Breast epithelium (tissue), 4 donors: ENCODE measurements around the gene FAM184B. TPM values are rescaled to one million over a fixed set of nuclear protein-coding genes. Genes with fewer than 3 reads are reported as not detected.

ENCODE experiments used
- DNase-seq, 2 donors: peaks; one replicate each; pipeline ENCODE4 v3.0.0-alpha.2; 2019; ENCODE audit warnings: low spot score in 2 of 2
- H3K27ac ChIP-seq, 2 donors: fragments of 200-600 bp; sonication (generic) in 1 of 2; one replicate each; pipeline ENCODE4 v1.5.1; 2016 to 2019; ENCODE audit warnings: mild to moderate bottlenecking in 1 of 2
- H3K27me3 ChIP-seq, 2 donors: fragments of 200-600 bp; sonication (generic) in 1 of 2; one replicate each; pipeline versions ENCODE4 v1.5.1 to v1.6.0; 2017 to 2019; ENCODE audit warnings: control low read depth in 1 of 2, mild to moderate bottlenecking in 1 of 2
- H3K36me3 ChIP-seq: fragments of 200-600 bp; one replicate; pipeline ENCODE4 v1.5.1; 2019
- H3K4me1 ChIP-seq, 2 donors: fragments of 200-600 bp; sonication (generic); one replicate each; pipeline ENCODE4 v1.5.1; 2016 to 2019; ENCODE audit warnings: control low read depth in 1 of 2
- H3K4me3 ChIP-seq, 3 donors: fragments of 200-600 bp; sonication (generic); 1 replicate in 2 of 3; 2 replicates in 1 of 3; pipeline ENCODE4 v1.5.1; 2016 to 2019; ENCODE audit warnings: mild to moderate bottlenecking in 3 of 3, moderate library complexity in 2 of 3
- H3K9me3 ChIP-seq, 2 donors: fragments of 200-600 bp; sonication (generic) in 1 of 2; one replicate each; pipeline ENCODE4 v1.5.1; 2016 to 2019; ENCODE audit warnings: control low read depth in 1 of 2
- CTCF ChIP-seq, 3 donors: fragments of 450-650 bp; IDR thresholded peaks; one replicate each; pipeline ENCODE4 v1.5.1; 2016 to 2017; ENCODE audit warnings: antibody characterized with exemption in 3 of 3, mild to moderate bottlenecking in 3 of 3, moderate library complexity in 3 of 3
- POLR2A ChIP-seq: fragments of 450-650 bp; IDR thresholded peaks from one replicate; pipeline ENCODE4 v1.6.1; 2016; ENCODE audit warnings: antibody characterized with exemption, mild to moderate bottlenecking, moderate library complexity
- POLR2AphosphoS5 ChIP-seq, 3 donors: sonication (generic); formaldehyde crosslinking; IDR thresholded peaks; one replicate each; pipeline ENCODE4 v1.6.1; 2017; ENCODE audit warnings: antibody characterized with exemption in 3 of 3
- intact Hi-C: fragments of 100-400 bp; cut with DNase I; formaldehyde crosslinking; loops from one replicate; pipeline ENCODE4 v1.15.1; 2023; ENCODE audit warnings: low total_unique reads
- total RNA-seq, 3 donors: library from RNA; depleted of rRNA; stranded (reverse); fragments of >200 nt; gene quantifications; one replicate each; pipeline ENCODE4 v1.1.0, GENCODE V29; 2016

The FAM184B gene
- total RNA-seq, 3 donors from 2014 or later: 0.33 to 0.59 TPM; not detected in 1

GRCh38 chr4:17636341-17636695, 145.1 kb downstream of the FAM184B start:
- TF ChIP-seq POLR2A: no peak
- no peak for TF ChIP-seq POLR2AphosphoS5 (IDR thresholded peaks at IDR 0.05)
- TF ChIP-seq CTCF (IDR thresholded peaks at IDR 0.05): no peak
- Histone ChIP-seq H3K4me1 (no peaks in the 10 kb centered on the region), H3K4me3 (no peak overlapping the region), H3K36me3 (no peaks in the 10 kb centered on the region), H3K27ac (no peak overlapping the region), H3K9me3 (no peaks in the 10 kb centered on the region), H3K27me3 (no peaks in the 10 kb centered on the region)
- intact Hi-C loops: no loop called here
- no peak for DNase-seq

- no peaks in the 10 kb centered on the region for H3K4me1 ChIP-seq
- no peaks in the 10 kb centered on the region for H3K27me3 ChIP-seq
- no peak for DNase-seq
- H3K9me3 ChIP-seq: no peaks in the 10 kb centered on the region
- no peak overlapping the region for H3K4me3 ChIP-seq
- intact Hi-C loops: no loop called here
- TF ChIP-seq CTCF (IDR thresholded peaks at IDR 0.05) (no peak), POLR2AphosphoS5 (IDR thresholded peaks at IDR 0.05) (no peak), POLR2A (no peak)
- H3K36me3 ChIP-seq: no peaks in the 10 kb centered on the region
- H3K27ac ChIP-seq: no peak overlapping the region
These were observed 146.4 kb downstream of the FAM184B start for GRCh38 chr4:17635056-17635455.

DNA sequence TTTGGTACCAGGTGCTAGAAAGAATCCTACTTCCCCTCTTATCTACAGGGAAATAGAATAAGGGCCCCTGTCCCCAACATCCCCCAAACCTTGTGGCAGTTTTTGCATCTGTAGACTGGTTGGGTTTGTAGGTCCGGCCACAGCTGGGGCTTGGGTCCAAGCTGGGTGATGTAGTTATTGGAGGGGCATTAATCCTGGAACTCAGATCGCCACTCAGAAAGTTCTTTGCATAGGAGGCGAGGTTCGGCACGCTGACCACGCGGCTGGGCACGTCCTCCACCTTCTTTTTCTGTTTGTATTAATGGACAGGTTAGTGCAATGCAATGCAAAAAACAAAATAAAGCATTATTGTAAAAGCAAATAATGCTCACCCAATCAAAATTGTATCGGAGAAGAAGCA, 147.8 kb downstream of the FAM184B start:
- Histone ChIP-seq H3K36me3 (no peaks in the 10 kb centered on the region), H3K27me3 (no peaks in the 10 kb centered on the region), H3K4me3 (no peak overlapping the region), H3K27ac (no peak overlapping the region), H3K9me3 (no peaks in the 10 kb centered on the region), H3K4me1 (no peaks in the 10 kb centered on the region)
- intact Hi-C loops: no loop called here
- no peak for DNase-seq
- TF ChIP-seq POLR2A (no peak), CTCF (IDR thresholded peaks at IDR 0.05) (no peak), POLR2AphosphoS5 (IDR thresholded peaks at IDR 0.05) (no peak)

- no peaks in the 10 kb centered on the region for H3K9me3 ChIP-seq
- no peak overlapping the region for H3K4me3 ChIP-seq
- no peaks in the 10 kb centered on the region for H3K27me3 ChIP-seq
- H3K36me3 ChIP-seq: peaks cover 4% of the 10 kb centered on the region
- H3K4me1 ChIP-seq: no peaks in the 10 kb centered on the region
- intact Hi-C loops: no loop called here
- DNase-seq: no peak
- TF ChIP-seq POLR2A: no peak
- TF ChIP-seq POLR2AphosphoS5 (IDR thresholded peaks at IDR 0.05): no peak
- no peak for TF ChIP-seq CTCF (IDR thresholded peaks at IDR 0.05)
- H3K27ac ChIP-seq: no peak overlapping the region
These were observed 151.2 kb downstream of the FAM184B start for GRCh38 chr4:17630228-17630627.

GRCh38 chr4:17624821-17625220, 156.6 kb downstream of the FAM184B start:
- Histone ChIP-seq H3K4me3 (no peak overlapping the region), H3K4me1 (no peaks in the 10 kb centered on the region), H3K27ac (no peak overlapping the region), H3K27me3 (no peaks in the 10 kb centered on the region), H3K9me3 (no peaks in the 10 kb centered on the region), H3K36me3 (peaks cover 4% of the 10 kb centered on the region)
- TF ChIP-seq POLR2AphosphoS5 (IDR thresholded peaks at IDR 0.05): no peak
- TF ChIP-seq POLR2A: no peak
- TF ChIP-seq CTCF (IDR thresholded peaks at IDR 0.05): no peak
- DNase-seq: no peak
- intact Hi-C loops: no loop called here
